HG03469 (cell line): ENCODE measurements around the gene LRRC14B.
"Not testable (repeated sequence)": the region's sequence is repeated elsewhere in the genome, so short reads cannot be mapped to it uniquely, and the experiment has no call there.

Experiments used
- ATAC-seq: cut with Tn5 transposase; IDR thresholded peaks from one replicate; pipeline ENCODE4 v1.9.1; 2021; ENCODE audit warnings: mild to moderate bottlenecking, moderate library complexity, moderate number of reproducible peaks; ENCODE audit not compliant: unreplicated experiment

LRRC14B gene

GRCh38 chr5:190366-191035 is 794 bp upstream of the LRRC14B start:
- ATAC-seq, result no peak

GRCh38 chr5:191949-192690 is 825 bp downstream of the LRRC14B start:
- no peak for ATAC-seq

- no peak for ATAC-seq
Observed at GRCh38 chr5:192691-192969, 1.3 kb downstream of the LRRC14B start.

DNA sequence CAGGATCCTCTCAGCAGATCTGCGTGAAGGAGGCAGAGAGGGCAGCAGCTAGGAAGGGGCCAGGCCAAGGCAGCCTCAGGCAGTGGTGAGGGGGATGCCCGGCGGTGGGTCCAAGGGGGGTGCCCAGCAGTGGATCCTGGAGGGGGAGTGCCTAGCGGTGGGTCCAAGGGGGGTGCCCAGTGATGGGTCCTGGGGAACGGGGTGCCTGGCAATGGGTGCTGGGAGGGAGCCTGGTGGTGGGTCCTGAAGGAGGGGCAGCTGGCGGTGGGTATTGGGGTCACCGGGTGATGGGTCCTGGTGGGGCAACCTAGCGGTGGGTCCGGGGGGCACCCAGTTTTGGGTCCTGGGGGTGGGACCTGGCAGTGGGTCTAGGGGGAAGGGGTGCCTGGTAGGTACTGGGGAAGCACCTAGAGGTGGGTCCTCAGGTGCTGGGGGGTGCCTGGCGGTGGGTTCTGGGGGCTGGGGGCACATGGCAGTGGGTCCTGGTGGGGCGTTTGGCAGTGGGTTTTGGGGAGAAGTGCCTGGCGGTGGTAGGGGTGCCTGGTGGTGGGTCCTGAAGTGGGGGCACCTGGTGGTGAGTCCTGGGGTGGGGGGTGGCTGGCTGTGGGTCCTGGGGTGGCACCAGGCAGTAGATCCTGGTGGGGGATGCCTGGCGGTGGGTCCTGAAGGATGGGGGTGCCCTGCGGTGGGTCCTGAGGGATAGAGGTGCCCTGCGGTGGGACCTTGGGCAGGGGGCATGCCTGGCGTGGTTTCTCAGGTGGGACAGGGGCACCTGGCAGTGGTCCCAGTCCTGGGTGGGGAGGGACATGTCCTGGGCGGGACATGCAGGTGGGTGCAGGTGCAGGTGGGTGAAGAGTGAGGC is 1.9 kb downstream of the LRRC14B start:
- ATAC-seq, result no peak

DNA sequence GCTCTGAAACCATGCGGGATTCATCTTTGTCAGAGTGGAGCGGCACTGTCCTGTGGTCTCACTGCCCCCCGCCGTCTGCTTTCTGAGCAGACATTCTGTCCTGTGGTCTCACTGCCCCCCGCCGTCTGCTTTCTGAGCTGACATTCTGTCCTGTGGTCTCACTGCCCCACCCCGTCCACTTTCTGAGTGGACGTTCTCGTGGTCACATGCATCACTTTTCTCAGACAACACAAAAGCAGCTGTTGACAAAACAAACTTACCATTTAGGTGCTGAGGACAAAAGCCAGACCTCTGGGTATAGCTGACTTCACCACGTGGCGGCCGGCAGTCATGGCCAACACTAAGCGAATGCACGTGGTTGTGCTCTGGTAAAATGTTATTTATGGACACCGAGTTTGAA is 2.8 kb downstream of the LRRC14B start:
- ATAC-seq, result no peak

DNA sequence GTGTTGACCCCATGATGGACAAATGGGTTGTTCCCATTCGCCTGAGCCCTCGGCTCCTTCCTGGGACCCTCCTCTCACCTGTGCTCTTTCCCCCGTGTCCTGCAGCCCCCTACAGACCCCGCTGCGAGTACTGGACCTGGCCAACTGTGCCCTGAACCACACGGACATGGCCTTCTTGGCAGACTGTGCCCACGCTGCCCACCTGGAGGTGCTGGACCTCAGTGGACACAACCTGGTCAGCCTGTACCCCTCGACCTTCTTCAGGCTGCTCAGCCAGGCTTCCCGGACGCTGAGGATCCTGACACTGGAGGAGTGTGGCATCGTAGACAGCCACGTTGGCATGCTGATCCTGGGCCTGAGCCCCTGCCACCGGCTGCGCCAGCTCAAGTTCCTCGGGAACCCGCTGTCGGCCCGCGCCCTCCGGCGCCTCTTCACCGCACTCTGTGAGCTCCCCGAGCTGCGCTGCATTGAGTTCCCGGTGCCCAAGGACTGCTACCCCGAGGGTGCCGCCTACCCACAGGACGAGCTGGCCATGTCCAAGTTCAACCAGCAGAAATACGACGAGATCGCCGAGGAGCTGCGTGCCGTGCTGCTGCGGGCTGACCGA is 3.4 kb downstream of the LRRC14B start:
- no peak for ATAC-seq

- no peak for ATAC-seq
Observed at GRCh38 chr5:195401-196160, 4.3 kb downstream of the LRRC14B start.

DNA sequence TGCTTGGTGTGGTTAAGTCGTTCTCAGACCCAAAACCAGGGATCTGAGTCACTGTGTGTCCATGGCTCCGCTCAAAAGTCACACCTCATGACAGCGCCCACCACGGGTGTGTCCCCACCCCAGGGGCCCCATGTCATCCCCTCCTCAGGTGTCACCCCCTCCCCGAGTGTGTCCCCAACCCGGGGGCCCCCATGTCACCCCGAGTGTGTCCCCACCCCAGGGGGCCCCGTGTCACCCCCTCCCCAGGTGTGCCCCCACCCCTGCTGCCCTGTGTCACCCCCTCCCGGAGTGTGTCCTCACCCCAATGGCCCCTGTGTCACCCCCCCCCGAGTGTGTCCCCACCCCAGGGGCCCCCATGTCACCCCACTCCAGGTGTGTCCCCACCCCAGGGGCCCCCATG is 5.1 kb downstream of the LRRC14B start:
- ATAC-seq, result no peak

DNA sequence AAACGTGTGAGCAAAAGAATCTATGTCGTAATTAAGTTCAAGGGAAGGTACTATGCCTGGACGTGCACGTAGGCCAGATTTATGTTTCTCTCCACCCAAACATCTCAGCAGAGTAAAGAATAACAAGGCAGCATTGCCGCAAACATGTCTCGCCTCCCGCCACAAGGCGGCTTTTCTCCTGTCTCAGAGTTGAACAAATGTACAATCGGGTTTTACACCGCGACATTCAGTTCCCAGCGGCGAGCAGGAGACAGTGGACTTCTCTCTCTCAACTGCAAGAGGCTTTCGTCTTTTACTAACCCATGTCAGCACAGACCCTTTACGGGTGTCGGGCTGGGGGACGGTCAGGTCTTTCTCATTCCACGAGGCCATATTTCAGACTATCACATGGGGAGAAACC is 5.7 kb downstream of the LRRC14B start:
- ATAC-seq, result not testable (repeated sequence)

GRCh38 chr5:197892-198489 is 6.7 kb downstream of the LRRC14B start:
- ATAC-seq, result no peak

DNA sequence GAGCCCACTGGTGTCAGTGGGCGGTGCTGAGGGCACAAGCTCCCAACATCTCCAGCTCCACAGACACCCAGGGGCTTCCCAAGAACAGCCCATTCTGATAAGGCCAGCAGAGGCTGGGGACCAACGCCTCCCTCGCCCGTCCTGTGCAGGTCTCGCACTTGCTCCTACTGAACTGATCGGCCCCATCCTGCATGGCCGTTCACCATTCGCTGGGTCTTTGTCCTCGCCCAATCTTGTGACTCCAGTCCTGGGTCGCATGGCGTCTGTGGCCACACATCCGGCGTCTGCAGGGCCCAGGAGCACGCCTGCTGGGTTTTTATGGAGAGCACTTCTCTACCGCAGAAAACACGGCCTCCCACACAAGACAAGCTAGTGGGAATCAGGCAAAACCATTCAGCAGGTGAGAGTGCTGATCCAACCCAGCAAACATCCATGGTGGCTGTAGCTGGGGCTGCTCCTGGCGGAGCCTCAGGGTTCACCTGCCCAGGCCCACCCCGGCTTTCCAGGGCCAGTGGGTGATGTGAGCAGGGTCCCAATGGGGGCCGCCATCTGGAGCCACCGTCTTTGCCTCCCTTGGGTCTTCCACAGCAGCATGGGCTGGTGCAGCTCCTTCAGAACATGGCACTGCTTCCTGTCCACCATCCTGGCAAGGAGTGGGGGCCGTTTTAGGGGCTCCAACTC is 7.4 kb downstream of the LRRC14B start:
- no peak for ATAC-seq

DNA sequence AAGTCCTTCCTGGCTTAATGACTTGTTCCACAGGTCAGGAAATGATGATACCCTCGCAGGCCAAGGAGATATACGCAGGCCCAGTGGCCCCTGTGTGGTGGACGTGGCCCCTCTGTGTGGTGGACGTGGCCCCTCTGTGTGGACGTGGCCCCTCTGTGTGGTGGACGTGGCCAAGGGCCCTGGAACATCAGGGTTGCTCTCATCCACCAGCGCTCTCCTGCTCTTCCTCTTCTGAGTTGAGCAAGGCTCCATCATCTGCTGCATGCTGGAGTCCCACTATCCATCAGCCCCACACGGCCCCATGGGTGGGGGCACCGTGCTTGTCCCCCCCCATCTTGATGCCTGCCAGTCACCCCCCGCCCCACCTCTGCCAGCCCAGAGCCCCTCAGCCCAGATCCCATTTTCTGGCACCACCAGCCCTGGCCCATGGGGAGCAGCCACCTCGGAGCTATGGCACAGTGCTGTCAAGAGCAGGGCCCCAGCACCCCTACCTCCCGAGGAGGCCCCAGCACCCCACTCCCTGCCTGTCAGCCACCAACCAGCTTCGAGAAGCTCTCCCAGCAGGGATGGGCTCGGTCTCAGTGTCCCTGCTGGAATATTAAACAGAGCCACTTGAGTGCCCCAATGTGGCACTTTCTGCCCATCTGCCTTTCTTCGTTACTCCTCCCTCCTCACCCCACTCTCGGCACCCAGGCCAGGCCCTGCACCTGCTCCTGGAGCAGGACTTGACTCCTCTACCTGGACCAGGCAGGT is 8.1 kb downstream of the LRRC14B start:
- no peak for ATAC-seq

DNA sequence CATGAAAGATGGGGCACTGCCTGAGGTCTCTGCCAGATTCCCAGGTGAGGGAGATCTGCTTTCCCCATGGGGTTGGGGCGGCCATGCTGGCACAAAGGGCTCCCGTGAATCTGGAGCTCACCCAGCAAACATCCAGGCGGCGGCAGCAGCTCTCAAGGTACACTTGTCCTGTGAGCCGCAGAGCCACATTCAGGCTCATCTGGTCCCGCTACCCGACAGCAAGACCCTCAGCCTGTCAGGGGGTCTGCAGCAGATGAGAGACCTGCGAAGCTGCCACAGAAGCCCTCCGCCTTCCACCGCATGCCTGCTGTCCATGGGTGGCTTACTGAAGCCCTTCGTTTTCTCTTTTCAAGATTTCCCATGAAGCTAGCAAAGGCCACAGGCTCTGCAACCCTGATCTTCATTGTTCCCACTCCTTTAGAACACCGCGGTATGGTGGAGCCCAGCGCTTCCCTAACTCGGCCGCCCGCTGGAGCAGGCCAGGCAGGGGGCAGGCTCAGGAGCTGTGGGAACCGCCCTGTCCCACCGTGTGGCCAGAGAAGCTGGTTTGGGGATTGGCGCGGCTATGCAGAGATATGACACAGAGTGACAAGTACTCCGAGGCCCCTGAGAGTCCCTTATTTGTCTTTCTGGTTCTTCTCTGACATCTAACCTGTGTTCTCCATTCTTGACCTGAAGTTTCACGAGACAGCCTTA is 8.8 kb downstream of the LRRC14B start:
- ATAC-seq, result no peak

- ATAC-seq, result no peak
Observed at GRCh38 chr5:200985-201384, 9.7 kb downstream of the LRRC14B start.

DNA sequence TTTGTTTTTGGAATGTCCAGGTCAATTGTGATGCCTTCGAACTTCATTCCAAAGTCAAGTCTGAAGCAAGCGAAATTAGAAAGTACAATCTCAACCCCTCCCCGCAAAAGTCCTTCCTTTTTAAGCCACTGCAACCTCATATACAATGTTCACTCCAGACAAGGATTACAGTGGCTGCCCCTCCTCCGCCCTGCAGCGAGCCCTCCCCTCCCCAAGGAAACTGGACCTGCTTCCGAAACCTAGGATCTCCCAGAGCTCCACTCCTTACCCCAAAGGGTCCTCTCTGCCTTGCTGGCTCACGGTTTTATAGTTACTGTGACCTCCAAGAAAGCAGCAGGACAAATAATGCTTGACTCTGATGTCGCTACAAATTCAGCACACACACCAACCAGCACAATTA is 10.4 kb downstream of the LRRC14B start:
- no peak for ATAC-seq

DNA sequence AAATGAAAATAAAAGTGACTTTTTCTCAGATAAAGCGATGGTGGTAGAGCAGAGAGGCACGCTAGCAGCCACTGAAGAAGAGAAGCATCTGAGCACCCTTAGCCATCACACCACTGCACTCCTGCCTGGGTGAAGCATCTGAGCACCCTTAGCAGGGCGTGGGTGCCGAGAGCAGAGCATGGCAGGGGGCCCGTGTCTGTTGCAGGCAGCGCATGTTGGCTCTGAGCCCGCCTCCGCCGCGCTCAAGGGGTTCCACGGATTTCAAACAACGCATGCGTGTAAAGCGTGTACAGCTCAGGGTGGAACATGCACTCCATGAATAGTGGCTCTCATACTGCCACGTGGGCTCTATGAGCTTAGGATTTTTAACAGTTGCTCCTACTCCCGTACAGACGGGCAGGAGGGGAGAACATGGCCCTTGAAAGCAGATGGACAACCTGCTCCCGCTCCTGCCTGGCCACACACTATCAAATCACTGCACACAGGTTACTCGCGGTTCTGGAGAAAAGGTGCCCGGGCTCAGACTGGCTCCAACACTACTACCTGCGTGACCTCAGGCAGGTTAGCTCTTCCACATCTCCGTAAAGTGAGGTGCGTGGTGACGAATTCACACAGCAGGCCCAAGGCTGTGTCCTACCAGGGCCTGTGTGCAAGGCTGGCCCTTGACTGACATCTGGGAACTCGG is 12.1 kb downstream of the LRRC14B start:
- no peak for ATAC-seq

GRCh38 chr5:204001-204400 is 12.7 kb downstream of the LRRC14B start:
- no peak for ATAC-seq

GRCh38 chr5:204462-204861 is 13.2 kb downstream of the LRRC14B start:
- ATAC-seq, result no peak
